MM.1S (cell line): ENCODE results near the gene DARS1.

ENCODE experiments used
- CTCF ChIP-seq: fragments of 300-600 bp; sonication (generic); IDR thresholded peaks from 2 replicates; pipeline ENCODE4 v1.5.1; 2016; ENCODE audit warnings: antibody characterized with exemption, low read length, mixed read lengths
- EZH2 ChIP-seq: fragments of 300-600 bp; sonication (generic); optimal IDR thresholded peaks from 2 replicates; pipeline ENCODE3; 2017; ENCODE audit warnings: low read depth, mild to moderate bottlenecking, antibody characterized with exemption, low read length, mixed read lengths

GRCh38 chr2:136029149-136029548 is 43.7 kb upstream of the DARS1 start:
- TF ChIP-seq EZH2 (no peak), CTCF (no peak)
